GM23248 (cell line): ENCODE measurements around the gene IFI27L1.

Experiments
- EZH2 ChIP-seq: fragments of 200-600 bp; sonication (generic); IDR thresholded peaks from 2 replicates; pipeline ENCODE4 v1.6.1; 2018; ENCODE audit warnings: antibody characterized with exemption, mild to moderate bottlenecking; ENCODE audit not compliant: insufficient read depth, poor library complexity, severe bottlenecking
- EZH2phosphoT487 ChIP-seq: fragments of 200-600 bp; sonication (generic); IDR thresholded peaks from 2 replicates; pipeline ENCODE4 v1.6.1; 2018; ENCODE audit warnings: antibody characterized with exemption, moderate library complexity, mild to moderate bottlenecking, low read depth; ENCODE audit not compliant: insufficient read depth

DNA sequence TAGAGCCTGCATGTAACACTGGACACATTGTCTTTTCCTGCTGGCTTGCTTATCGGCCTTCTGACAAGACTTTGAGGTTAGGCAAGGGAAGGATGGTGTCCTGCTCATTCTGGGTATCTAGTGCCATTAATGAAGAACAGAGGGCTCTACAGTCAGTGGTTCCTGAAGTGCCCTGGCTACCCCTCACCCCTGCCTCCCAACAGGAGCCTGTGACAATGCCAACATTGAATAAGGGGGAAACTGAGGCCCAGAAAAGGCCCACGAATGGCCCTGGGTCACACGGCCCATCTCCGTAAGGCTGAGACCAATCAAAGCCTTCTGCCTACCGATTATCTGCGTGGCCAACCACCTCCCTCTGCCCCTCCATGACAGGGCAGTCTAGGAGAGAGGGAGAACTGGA, 46.2 kb downstream of the IFI27L1 start:
- TF ChIP-seq EZH2phosphoT487: no peak
- no peak for TF ChIP-seq EZH2
